GM21619 (cell line): Measurements from ENCODE around the gene OLFML3.
"Not testable (repeated sequence)": the region's sequence is repeated elsewhere in the genome, so short reads cannot be mapped to it uniquely, and the experiment has no call there.

ENCODE experiments used
- ATAC-seq: cut with Tn5 transposase; IDR thresholded peaks from one replicate; pipeline ENCODE4 v1.9.1; 2021; ENCODE audit not compliant: unreplicated experiment

The OLFML3 gene

DNA sequence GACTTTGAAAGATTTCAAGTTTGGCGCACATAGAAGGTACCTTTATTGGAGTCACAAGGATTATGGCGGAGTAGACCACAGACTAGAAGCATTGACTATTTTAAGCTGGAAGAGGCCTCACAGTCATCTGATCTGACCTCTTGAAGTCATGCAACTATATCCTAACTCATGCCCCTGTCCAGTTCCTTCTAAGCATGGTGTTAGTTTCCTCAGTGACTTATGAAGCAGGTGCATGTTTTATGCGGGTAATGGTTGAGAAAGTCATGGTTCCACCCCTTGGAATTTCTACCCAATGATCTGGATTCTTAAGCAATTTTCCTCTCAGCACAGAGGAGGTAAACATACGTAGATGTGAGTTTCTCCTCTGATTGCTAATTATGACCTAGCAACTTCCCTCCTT is 11.7 kb downstream of the OLFML3 start:
- ATAC-seq: no peak

DNA sequence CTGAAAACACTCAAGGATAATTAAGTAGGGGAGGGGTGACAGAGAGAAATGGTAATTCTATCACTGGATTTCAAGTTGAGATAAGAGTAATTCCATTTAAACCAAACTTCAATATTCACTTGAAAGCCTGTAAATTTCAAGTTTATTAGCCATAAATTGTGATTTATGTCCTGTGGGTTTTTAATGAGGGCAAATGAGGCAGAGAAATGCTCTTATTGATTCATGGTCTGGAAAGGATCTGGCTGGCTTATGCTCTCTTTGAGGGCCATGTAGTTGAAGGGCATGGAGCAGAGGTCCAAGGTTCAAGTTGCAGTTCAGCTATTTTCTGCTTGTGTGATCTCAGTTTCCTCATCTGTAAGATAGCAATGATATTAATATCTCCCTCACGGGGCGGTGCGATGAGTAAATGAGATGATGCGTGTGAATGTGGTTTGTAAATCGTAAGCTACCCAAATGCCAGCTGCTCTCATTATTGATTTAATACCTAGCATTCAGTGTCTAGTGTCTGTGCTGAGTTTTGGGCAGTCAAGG is 12.3 kb downstream of the OLFML3 start:
- no peak for ATAC-seq

- ATAC-seq: no peak
Observed at GRCh38 chr1:113993072-113993471, 13.8 kb downstream of the OLFML3 start.

DNA sequence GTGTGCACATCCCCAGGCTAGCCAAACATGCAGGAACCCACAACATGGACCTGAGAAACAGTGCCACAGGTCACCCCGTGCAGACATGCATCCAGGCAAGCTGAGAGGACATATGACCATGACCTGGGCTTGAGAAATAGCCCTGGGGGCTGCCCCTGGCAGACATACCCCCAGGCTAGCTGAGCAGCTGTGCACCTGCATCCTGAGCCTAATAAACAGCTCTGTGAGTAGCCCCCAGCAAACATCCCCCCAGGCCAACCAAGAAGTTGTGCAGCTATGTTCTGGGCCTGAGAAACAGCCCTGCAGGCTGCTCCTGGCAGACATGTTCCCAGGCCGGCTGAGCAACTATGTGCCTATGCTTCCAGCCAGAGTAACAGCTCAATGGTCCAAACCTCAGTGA is 14.5 kb downstream of the OLFML3 start:
- no peak for ATAC-seq

DNA sequence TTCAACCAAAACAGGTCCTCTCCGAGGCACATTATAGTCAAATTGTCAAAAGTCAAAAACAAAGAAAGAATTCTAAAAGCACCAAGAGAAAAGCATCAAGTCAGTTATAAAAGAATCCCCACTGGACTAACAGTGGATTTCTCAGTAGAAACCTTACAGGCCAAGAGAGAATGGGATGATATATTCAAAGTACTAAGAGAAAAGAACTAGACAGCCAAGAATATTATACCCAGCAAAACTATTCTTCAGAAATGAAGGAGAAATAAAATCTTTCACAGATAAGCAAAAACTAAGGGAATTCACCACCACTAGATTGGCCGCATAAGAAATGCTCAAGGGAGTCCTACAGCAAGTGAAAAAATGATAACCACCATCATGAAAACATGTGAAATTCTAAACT is 16.1 kb downstream of the OLFML3 start:
- ATAC-seq: no peak

GRCh38 chr1:113998361-113998760 is 19.1 kb downstream of the OLFML3 start:
- ATAC-seq: no peak

- ATAC-seq: no peak
Observed at GRCh38 chr1:113999233-113999632, 20.0 kb downstream of the OLFML3 start.

GRCh38 chr1:113999799-114000198 is 20.5 kb downstream of the OLFML3 start:
- ATAC-seq: no peak

GRCh38 chr1:114000406-114000805 is 21.1 kb downstream of the OLFML3 start:
- no peak for ATAC-seq

DNA sequence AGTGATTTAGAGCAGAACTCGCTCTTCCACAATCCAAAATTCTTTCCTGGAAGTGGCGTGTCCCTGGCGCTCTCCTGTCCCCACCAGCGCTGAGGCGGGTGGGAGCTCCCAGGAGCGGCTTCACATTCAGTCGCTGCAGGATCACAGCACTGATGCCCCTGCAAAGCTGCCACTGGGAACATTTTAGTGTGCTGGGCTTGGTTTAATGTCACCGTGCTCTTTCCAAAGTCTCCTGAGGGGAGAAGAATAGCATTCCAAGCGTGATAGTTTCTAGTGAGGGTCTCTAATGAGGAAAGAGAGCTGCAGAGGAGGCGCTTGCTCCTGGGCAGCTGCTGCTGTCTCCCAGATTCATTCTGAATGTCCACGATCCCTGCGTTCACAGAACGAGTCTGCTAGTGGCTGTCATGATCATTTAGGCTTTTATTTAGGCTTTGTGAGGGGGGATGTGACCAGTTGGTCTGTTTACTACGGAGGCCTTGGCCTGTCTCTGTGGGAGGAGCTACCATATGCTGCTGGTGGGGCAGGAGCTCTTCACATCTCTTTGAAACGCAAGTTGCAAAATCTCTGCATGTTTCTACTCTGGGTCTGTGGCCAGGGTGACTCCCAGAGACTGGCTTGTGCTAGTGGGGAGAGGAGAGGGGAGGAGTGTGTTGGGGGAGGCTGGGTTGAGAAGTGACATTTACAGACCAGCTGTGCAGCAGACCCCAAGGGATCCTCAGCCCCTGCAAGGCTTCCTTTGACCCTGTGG is 23.4 kb downstream of the OLFML3 start:
- ATAC-seq: no peak

GRCh38 chr1:114003431-114003830 is 24.2 kb downstream of the OLFML3 start:
- no peak for ATAC-seq

- not testable (repeated sequence) for ATAC-seq
Observed at GRCh38 chr1:114006825-114007224, 27.6 kb downstream of the OLFML3 start.

DNA sequence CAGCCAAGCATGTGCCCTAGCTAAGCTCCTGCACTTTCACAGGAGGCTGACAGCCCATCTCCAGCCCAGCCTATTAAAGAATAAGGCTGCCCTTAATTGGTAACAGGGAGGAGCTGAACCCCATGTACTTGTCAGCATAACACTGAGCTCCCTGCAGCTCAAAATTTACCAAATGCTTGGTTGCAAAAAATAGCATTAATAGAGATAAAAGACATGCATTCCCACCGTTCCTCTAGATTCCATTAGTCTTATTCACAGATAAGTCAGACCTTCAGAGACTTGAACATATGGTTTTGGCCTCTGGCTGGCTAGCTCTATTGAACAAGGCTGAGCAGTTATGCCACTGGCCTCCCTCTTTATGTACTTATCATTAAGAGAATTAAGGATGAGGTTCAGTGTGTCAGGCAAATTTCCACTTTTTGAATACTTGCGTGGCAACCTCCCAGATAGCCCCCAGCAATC is 29.2 kb downstream of the OLFML3 start:
- no peak for ATAC-seq

- no peak for ATAC-seq
Observed at GRCh38 chr1:114008993-114009392, 29.7 kb downstream of the OLFML3 start.

- ATAC-seq: no peak
Observed at GRCh38 chr1:114009393-114009792, 30.1 kb downstream of the OLFML3 start.

- no peak for ATAC-seq
Observed at GRCh38 chr1:114010433-114011184, 31.3 kb downstream of the OLFML3 start.

DNA sequence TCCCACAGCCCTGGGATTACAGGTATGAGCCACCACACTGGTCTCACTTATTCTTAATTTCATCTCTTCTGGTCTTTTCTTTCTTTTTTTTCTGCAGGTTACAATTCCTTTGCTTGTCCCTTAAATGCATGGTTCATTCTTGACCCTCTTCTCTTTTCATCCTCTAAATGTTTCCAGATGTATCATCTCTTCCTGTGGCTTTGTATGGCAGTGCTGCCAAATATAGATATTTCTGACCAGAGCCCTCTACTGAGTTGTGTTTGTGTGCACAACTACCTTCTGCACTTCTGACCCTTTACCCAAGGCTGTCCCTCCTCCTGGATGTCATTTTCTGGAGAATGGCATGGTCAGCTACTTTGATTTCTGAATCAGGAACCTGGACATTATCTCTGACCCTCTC is 32.5 kb downstream of the OLFML3 start:
- ATAC-seq: no peak

GRCh38 chr1:114015075-114015474 is 35.8 kb downstream of the OLFML3 start:
- no peak for ATAC-seq

DNA sequence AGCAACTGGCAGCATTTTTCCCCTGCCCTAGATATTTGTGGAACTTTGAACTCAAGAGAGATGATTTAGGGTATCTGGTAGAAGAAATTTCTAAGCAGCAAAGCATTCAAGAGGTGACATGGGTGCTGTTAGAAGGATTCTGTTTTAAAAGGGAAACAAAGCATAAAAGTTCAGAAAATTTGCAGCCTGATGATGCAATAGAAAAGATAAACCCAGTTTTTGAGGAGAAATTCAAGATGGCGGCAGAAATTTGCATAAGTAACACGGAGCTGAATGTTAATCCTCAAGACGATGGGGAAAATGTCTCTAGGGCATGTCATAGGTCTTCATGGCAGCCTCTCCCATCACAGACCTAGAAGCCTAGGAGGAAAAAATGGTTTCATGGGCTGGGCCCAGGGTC is 40.5 kb downstream of the OLFML3 start:
- not testable (repeated sequence) for ATAC-seq

DNA sequence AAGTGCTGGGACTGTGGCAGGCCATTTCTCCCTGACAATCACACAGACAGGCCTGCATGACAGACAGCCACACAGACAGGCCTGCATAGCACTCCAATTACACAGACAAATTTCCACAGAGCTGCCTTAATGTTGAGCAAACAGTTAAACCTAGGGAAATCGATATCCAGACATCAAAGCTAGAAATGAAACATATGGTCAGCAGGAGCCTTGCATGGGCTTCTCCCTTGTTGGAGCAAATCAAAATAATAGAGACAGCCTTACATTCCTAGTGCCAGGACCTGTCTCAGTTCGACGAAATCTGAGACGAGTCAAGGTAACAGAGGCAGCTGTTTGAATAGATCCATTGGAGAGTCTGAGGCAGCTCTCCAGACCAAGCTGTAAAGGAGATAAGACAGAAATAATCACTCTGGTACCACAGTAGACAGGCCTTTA is 42.4 kb downstream of the OLFML3 start:
- no peak for ATAC-seq

GRCh38 chr1:114022877-114023276 is 43.6 kb downstream of the OLFML3 start:
- no peak for ATAC-seq

GRCh38 chr1:114023377-114023776 is 44.1 kb downstream of the OLFML3 start:
- ATAC-seq: no peak
